ENCODE results near the gene MRAS. TPM values are rescaled to one million over a fixed set of nuclear protein-coding genes. Genes with fewer than 3 reads are reported as not detected.

The MRAS gene
- total RNA-seq, 4 donors from 2014 or later, result 13.8 to 83.0 (median 46.8) TPM

DNA sequence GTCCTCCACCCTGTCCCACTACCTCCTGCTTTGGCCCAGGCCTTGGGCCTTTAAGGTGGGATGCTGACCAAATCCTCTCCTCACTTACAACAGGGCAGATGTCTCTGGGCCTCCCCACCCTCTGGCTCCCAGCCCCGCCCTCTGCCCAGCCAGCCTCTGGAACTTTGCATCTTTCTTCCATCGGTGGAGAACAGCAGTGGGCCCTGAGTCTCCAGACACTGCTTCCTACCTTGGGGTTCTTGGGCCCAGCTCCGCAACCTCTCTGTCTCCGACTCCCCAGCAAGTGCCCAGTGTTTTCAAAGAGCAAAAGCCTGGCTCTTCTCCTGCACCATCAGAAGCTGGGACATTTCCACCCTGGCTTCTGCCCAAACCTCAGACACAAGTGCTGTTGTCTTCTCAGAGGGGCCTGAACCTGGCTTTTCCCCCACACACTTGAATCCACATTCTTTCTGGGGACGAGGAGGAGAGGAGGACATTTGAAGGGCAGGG is 33.1 kb downstream of the MRAS start:
- Histone ChIP-seq H3K9me3 (no peaks in the 10 kb centered on the region), H3K4me3 (no peak overlapping the region), H3K27ac (peak overlapping the region; percentile 74 to 83), H3K4me1 (peaks cover 0 to 12% of the 10 kb centered on the region in 2 donors), H3K36me3 (no peaks in the 10 kb centered on the region), H3K27me3 (no peaks in the 10 kb centered on the region)
- peak; percentile 41 to 46 for DNase-seq
- TF ChIP-seq, protein P1, sequence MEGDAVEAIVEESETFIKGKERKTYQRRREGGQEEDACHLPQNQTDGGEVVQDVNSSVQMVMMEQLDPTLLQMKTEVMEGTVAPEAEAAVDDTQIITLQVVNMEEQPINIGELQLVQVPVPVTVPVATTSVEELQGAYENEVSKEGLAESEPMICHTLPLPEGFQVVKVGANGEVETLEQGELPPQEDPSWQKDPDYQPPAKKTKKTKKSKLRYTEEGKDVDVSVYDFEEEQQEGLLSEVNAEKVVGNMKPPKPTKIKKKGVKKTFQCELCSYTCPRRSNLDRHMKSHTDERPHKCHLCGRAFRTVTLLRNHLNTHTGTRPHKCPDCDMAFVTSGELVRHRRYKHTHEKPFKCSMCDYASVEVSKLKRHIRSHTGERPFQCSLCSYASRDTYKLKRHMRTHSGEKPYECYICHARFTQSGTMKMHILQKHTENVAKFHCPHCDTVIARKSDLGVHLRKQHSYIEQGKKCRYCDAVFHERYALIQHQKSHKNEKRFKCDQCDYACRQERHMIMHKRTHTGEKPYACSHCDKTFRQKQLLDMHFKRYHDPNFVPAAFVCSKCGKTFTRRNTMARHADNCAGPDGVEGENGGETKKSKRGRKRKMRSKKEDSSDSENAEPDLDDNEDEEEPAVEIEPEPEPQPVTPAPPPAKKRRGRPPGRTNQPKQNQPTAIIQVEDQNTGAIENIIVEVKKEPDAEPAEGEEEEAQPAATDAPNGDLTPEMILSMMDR (IDR thresholded peaks at IDR 0.05), result no peak
- no peak for TF ChIP-seq POLR2A (IDR thresholded peaks at IDR 0.05)
- intact Hi-C loops (cut with DNase I; ENCODE audit: low total_unique reads), result no loop called here

DNA sequence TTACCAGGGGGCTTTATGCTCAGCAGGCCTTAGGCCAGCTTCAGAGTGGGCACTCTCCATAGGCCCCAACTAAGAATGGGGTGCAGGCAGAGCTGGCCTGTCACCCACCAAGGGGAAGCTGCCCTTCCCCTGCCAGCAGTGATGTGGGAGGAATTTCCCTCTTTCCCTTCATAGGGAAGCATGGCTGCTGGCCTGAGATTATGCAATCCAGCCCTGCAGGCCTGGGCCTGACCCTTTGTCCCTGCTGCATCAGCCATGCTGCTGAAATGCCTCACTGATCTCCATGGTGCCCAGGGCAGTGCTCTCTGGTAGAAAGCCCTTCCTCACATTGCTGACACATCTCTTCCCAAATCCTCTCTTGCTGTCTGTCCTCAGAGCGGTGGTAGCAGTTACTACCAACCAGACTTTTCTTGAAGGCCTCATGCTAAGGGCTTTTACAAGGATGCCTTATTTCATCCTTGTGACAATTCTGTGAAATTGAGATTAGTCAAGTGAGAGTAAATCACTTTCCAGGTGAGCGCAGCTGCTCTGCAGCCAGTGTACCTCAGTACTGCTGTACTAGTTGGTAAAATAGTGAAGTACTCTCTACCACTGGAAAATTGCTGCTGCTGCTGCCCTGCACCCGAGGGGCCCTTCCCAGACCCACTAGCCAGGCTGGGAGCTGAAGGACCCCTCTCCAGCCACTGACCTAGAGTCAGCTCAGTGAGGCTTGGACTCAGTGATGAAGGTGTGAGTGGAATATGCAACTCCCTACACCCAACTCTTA is 33.8 kb downstream of the MRAS start:
- Histone ChIP-seq H3K4me3 (no peak overlapping the region), H3K9me3 (no peaks in the 10 kb centered on the region), H3K27me3 (no peaks in the 10 kb centered on the region), H3K4me1 (peaks cover 0 to 12% of the 10 kb centered on the region in 2 donors), H3K36me3 (no peaks in the 10 kb centered on the region), H3K27ac (peak overlapping the region; percentile 74 to 83)
- intact Hi-C loops (cut with DNase I; ENCODE audit: low total_unique reads), result no loop called here
- no peak for TF ChIP-seq POLR2A (IDR thresholded peaks at IDR 0.05)
- TF ChIP-seq, protein P1 (IDR thresholded peaks at IDR 0.05), result no peak
- DNase-seq, result peak; percentile 73

DNA sequence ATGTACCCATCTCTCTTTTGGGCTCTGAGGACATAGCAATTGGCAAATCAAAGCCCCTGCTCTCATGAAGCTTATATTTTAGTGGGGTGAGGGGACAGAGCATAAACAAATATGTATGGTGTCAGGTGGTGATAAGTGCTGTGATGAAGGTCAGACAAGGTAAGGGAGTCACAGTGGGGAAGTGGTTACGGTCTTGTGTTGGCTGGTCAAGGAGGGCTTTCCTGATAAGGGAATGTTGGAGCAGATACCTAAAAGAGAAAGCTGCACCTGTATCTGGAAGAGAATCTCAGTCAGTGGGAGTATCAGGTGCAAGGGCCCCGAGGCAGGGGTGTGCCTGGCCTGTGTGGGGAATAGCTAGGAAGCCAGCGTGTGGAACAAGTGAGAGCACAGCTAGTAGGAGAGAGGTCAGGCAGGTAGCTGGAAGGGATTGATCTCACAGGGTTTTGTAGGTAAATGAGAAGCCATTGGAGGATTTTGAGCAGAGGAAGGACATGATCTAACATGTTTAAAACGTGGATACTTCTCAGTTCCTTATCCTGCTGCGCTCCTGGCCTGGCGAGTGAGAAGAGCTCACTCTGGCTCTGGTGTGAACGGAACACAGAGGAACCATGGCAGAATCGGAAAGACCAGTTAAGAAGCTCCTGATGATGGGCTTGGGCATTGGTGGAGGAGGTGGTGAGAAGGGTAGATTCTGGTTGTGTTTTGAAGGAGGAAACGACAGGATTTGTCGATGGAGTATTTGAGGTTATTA is 35.5 kb downstream of the MRAS start:
- no peaks in the 10 kb centered on the region for H3K9me3 ChIP-seq
- no peak overlapping the region for H3K4me3 ChIP-seq
- TF ChIP-seq, protein P1 (IDR thresholded peaks at IDR 0.05), result no peak
- no peak for TF ChIP-seq POLR2A (IDR thresholded peaks at IDR 0.05)
- DNase-seq, result no peak
- intact Hi-C loops (cut with DNase I; ENCODE audit: low total_unique reads), result no loop called here
- no peaks in the 10 kb centered on the region for H3K27me3 ChIP-seq
- peaks cover under 1 to 12% of the 10 kb centered on the region in 2 donors for H3K4me1 ChIP-seq
- H3K36me3 ChIP-seq, result no peaks in the 10 kb centered on the region
- H3K27ac ChIP-seq, result peak overlapping the region in 1 of 2 donors; percentile 18

DNA sequence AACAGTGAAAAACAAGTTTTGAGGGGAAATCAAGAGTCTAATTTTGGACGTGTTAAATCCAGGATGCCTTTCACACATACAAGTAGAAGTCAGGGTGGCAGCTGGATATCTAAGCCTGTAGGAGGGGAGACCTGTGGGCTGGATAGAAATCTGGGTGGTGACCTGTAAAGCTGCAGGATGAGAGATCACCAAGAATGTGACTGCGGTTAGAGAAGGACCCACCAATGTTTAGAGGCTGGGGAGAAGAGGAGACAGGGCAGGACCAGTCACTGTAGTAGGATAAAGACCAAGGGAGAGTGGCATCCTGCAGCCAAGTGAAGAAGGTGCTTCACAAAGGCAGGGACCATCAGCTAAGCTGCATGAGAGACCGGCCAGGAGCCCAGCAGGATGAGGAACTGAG is 36.2 kb downstream of the MRAS start:
- no peak overlapping the region for H3K4me3 ChIP-seq
- peak overlapping the region in 1 of 2 donors; percentile 18 for H3K27ac ChIP-seq
- no peaks in the 10 kb centered on the region for H3K9me3 ChIP-seq
- no peaks in the 10 kb centered on the region for H3K36me3 ChIP-seq
- H3K4me1 ChIP-seq, result peaks cover 7 to 16% of the 10 kb centered on the region in 2 donors
- no peak for TF ChIP-seq POLR2A (IDR thresholded peaks at IDR 0.05)
- TF ChIP-seq, protein P1 (IDR thresholded peaks at IDR 0.05), result no peak
- no peak for DNase-seq
- no peaks in the 10 kb centered on the region for H3K27me3 ChIP-seq
- intact Hi-C loops (cut with DNase I; ENCODE audit: low total_unique reads), result no loop called here

DNA sequence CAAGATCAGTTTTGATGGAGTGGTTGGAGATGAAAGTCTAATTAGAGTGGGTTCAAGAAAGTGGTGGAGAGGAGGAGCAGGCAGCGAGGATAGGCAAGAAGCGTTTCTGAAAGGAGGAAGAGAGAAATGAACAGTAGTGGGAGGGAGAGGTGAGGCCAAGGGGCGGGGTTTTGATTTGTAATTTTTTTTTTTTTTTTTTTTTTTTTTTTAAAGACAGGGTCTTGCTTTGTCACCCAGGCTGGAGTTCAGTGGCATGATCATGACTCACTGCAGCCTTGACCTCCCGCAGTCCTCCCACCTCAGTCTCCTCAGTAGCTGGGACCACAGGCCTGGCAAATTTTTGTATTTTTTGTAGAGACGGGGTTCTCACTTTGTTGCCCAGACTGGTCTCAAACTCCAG is 36.6 kb downstream of the MRAS start:
- intact Hi-C loops (cut with DNase I; ENCODE audit: low total_unique reads), result no loop called here
- Histone ChIP-seq H3K4me3 (no peak overlapping the region), H3K9me3 (no peaks in the 10 kb centered on the region), H3K27me3 (no peaks in the 10 kb centered on the region), H3K27ac (peak overlapping the region in 1 of 2 donors; percentile 18), H3K36me3 (no peaks in the 10 kb centered on the region), H3K4me1 (peaks cover 9 to 17% of the 10 kb centered on the region in 2 donors)
- no peak for DNase-seq
- TF ChIP-seq POLR2A (IDR thresholded peaks at IDR 0.05), result no peak
- TF ChIP-seq, protein P1 (IDR thresholded peaks at IDR 0.05), result no peak
